H7 (cell line): ENCODE measurements around the gene CNFN. TPM values are rescaled to one million over a fixed set of nuclear protein-coding genes. Genes with fewer than 3 reads are reported as not detected.

Source experiments
- DNase-seq: peaks from one replicate; pipeline ENCODE4 v3.0.0; 2012
- H3K27me3 ChIP-seq: 2 replicates; pipeline ENCODE4 v1.6.0; 2011; ENCODE audit warnings: mild to moderate bottlenecking, low read length; ENCODE audit not compliant: control insufficient read depth, insufficient read depth
- H3K36me3 ChIP-seq: replicated peaks from 2 replicates; pipeline ENCODE4 v1.5.1; 2011; ENCODE audit warnings: low read length; ENCODE audit not compliant: control insufficient read depth, insufficient read depth
- H3K4me3 ChIP-seq: 2 replicates; pipeline ENCODE4 v1.5.1; 2011; ENCODE audit warnings: low read depth, mild to moderate bottlenecking, control low read depth, low read length, moderate library complexity; ENCODE audit not compliant: insufficient read depth
- total RNA-seq: library from RNA; depleted of rRNA; stranded (reverse); fragments of >200 nt; shearing (Covaris generic); gene quantifications from 2 replicates; pipeline ENCODE4 v1.2.3, GENCODE V29; 2014

CNFN gene
- total RNA-seq, 1 experiment from 2014 or later: 11.5 TPM

DNA sequence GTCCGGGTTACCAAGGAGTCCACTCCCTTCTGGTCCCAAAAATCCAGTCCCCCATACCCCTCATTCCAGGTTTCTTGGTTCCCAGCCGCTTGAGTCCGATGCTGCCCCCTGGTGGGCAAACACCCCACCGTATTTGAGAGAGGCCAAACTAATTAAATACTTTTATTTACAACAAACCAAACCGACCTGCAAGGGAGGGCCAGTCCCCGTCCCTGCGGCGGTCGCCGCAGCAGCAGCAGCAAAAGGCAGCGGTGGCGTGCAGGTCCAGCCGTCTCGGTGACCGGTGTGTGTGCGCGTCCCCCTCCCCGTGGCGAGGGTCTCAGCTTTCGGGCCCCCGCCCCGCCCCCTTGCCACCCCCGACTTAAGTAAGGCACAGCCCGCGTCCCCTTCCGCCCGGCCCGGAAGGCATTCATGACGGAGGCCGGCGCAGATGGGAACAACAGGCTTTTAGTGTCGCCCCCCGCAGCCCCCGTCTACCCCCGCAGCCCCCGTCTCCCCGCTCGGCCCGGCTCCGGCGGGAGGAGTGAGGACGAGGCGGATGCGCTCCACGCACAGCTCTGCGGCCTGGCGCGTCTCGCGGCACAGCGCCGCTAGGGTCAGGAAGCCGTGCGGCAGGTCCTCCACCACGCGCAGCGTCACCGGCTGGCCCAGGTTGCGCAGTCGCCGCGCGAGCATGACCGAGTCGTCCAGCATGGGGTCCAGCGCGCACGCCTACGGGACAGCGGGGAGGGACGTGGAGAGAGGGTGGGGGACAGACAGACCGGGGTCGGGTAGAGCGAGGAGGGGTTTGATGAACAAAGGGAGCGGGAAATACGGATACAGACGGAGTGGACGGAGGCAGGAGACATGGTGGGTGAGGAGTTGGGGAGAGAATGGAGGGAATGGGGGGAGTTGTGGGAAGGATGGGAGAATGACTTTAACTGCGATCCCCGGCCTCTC lies 11.5 kb upstream of the CNFN start:
- Histone ChIP-seq H3K4me3 (peak overlapping the region; percentile 64), H3K27me3 (peaks cover 10% of the 10 kb centered on the region), H3K36me3 (peaks cover 1% of the 10 kb centered on the region)
- DNase-seq: peak; percentile 94

DNA sequence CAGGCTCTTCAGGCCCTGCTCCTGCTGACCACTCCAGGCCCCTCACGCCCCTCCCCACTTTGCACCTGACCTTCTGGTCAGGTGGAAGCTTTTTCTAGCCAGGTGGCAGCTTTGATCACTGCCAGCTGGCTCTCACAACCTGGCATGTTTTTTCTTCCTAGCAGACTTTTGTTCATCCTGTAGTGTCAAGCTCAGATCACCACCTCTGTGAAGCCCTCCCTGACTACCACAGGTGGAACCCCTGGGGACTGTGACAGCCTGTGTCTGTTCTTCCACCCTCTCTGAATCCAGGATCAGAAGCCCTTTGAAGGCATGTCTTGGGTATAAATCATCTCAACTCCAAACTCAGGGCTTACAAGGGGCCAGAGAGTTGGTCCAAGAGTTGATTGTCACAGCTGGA lies 10.3 kb upstream of the CNFN start:
- no peak for DNase-seq
- no peak overlapping the region for H3K4me3 ChIP-seq
- H3K36me3 ChIP-seq: no peaks in the 10 kb centered on the region; the same call in 1 of the 2 replicates
- peaks cover 10% of the 10 kb centered on the region for H3K27me3 ChIP-seq

DNA sequence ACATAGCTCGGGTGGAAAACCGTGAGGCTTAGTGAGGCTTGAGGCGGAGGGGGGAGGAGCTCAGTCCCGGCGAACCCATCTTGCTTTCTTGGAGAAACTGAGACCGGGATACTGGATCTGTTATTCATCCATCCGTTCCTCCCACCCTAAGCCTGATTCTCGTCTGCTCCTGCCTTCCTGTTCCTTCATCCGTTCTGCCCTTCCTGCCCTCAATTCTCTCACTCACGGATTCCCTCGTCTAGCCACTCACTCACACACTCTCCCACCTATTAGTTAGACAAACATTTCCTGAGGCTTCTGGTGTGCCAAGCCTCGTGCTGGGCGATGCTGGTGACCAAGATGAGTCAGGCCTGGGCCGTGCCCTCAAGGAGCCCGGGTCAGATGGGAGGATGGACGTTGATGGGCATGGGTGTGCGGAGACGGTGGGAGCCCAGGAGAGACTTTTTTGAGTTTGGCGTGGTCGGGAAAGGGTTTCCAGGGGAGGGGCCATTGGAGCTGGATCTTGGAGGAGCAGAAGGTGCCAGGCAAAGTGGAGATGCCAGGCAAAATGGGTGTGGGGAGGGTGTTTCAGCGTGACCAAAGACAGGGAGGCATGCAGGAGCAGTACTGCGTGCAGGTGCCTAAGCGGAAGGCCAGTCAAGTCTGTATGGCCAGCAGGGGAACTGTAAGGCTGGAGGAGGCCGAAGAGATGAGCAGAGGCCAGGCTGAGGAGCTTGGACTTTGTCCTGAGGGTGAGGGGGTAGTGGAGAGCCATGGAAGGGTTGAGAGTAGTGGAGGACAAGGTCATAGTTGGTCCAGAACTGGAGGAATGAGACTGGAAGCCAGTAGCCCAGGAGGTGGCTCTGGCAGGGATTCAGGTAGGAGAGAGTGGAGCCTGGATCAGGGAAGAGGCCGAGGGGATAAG lies 7.4 kb upstream of the CNFN start:
- H3K27me3 ChIP-seq: peaks cover 5% of the 10 kb centered on the region
- no peak for DNase-seq
- H3K36me3 ChIP-seq: no peaks in the 10 kb centered on the region
- H3K4me3 ChIP-seq: peak overlapping the region; percentile 81

DNA sequence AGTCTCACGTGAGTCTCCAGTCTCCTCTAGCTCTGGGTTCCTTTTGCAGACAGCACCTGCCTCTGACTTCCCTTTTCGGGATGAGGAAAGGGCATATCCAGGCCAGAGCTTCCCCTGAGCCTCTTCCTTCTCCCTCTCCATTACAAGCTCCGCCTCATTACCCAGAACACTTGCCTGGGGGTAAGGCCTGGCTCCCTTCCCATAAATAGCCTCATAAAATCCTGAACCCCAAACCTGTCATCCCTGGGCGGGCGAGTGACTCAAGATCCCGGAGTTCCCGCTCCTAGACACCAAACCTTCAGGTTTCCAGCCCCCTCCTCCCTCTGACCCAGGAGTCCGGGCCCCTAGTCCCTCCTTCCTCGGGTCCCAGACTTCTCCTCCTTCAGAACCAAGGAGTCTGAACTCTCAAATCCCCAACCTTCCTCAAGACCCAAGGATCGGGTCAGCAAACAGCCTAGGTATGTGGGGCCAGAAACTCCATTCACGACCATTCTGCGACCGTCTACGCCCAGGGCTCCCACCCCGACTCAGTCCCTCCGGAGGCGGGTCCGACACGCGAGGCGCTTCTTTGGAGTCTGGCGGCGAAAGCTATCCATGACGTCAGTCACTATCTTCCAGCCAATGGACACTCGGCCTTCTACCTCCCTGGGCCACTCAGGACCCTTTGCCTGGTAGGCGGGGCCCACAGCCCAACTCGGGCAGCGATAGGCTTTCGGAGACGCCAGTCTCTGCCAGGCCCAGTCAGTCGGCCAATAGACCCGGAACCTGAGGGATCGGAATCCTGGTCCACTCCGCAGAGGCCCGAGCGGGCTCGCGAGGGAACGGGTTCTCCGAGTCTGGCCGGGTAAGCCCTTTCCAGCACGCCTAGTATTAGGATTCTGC lies 6.5 kb upstream of the CNFN start:
- Histone ChIP-seq H3K4me3 (peak overlapping the region; percentile 81), H3K27me3 (no peaks in the 10 kb centered on the region), H3K36me3 (no peaks in the 10 kb centered on the region)
- peak; percentile 100 for DNase-seq

DNA sequence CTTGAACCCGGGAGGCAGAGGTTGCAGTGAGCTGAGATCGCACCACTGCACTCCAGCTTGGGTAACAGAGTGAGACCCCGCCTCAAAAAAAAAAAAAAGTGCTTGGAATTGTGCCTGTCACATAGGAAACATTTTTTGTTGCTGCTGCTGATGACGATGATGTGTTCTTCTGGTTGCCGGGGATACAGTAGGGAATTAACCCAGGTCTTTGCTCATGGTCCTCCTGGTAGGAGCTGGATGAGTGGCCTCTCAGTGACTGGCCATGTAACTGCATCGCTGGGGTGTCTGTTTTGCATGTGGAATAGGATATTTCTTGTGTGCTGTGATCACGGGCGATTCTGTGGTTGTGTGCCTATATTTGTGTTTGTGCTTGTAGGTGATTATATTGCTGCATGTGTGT lies 4.7 kb upstream of the CNFN start:
- no peak for DNase-seq
- no peaks in the 10 kb centered on the region for H3K36me3 ChIP-seq
- H3K27me3 ChIP-seq: peaks cover 11% of the 10 kb centered on the region
- H3K4me3 ChIP-seq: no peak overlapping the region

DNA sequence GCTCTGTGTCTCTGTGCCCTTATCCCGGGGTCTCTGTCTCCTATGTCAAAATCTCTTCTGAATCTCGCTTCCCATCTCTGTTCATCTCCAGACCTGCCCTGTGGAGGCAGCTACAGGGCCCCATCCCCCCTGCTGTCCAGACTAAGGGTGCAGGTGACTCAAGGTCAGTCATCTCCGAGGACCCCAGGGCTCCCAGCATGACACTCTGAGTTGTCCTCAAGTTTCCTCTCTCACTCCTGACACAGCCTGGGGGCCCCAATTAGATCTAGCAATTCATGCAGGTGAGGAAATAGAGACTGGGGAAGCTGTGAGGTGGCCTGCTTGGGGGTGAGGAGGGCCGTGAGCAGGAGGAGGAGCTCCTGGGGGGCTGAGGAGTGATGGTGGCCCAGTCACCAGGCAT lies 2.1 kb upstream of the CNFN start:
- peaks cover 17% of the 10 kb centered on the region for H3K27me3 ChIP-seq
- DNase-seq: peak; percentile 32
- no peaks in the 10 kb centered on the region for H3K36me3 ChIP-seq
- no peak overlapping the region for H3K4me3 ChIP-seq

DNA sequence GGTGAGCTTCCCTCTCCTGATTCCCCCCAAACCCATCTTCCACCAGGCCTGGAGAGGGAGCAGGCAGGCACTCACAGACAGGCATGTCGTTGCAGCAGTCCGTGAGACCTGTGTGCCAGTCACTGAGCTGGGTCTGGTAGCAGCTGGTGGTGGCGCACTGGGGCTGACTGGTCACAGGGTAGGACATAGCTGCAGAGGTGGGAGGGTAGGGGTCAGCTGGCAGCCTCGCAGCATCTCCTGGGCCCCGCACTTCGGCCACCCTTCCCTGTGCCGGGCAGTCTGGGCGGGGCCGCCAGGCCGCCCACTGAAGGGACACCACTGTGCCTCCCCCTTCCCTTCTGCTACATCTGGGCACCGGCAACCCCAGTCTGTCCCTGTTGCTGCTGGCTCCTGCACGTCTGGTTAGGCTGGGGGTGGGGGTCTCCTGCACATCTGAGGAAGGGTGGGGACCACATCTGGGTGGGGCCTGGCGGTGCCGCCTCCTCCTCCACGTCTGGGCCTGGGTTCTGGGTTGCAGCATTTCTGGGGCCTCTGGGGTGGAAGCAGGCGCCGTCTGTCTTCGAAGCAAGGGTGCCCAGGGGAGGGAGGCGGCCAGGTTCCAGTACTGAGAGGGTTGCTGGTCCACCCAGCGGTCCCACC lies 1.1 kb downstream of the CNFN start:
- H3K27me3 ChIP-seq: peaks cover 17% of the 10 kb centered on the region
- no peaks in the 10 kb centered on the region for H3K36me3 ChIP-seq

DNA sequence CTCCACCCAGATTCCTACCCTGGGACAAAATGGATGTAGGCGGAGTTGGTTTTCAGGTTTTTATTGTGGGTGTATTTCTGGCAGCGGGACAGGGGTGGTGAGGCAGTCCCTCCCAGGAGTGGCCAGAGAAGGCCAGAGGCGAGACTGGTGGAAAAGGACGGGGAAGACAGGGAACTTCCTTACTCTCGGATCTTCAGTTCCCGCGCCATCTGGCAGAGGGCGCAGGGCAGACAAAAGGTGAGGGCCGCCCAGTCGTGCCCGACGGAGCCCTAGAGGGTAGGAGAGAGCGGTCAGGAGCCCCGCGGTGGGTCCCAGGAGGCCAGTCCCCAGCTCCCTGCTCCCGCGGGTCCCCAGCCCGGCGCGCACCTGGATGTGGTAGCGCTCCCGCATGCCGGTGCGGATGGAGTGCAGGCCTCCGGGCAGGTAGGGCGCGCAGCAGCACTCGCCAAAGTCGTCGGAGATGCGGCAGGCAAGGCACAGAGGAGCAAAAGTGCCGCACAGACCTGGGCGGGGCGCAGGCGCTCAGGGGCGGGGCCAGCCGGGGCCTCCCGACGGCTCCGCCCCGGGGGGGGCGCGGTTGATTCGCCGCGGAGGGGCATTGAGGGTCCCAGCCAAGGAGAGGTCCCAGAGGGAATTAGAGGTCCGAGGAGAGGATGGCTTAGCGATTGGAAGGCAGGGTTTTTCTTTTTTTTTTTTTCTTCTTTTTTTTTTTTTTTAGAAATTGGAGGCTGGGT lies 3.0 kb downstream of the CNFN start:
- peak; percentile 97 for DNase-seq
- Histone ChIP-seq H3K4me3 (peak overlapping the region; percentile 69), H3K27me3 (peaks cover 17% of the 10 kb centered on the region), H3K36me3 (no peaks in the 10 kb centered on the region)

More for the DNA sequence above, 1.1 kb downstream of the CNFN start:
- peak; percentile 65 for DNase-seq
- H3K4me3 ChIP-seq: no peak overlapping the region

DNA sequence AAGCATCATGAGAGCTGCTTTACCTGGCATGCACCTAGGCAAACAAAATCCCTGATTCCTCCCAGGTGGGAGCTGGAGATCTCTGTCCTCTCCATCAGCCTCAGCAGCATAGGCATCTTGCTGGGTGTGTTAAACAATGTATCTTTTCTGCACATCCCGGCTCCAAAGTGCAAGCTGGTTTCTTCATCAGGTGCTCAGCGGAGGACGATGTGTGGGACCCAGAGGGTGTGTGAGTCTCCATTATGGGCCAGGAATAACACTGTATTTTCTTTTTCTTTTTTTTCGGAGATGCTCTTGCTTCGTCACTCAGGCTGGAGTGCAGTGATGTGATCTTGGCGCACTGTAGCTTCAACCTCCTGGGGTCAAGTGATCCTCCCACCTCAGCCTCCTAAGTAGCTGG lies 9.9 kb downstream of the CNFN start:
- H3K27me3 ChIP-seq: no peaks in the 10 kb centered on the region

DNA sequence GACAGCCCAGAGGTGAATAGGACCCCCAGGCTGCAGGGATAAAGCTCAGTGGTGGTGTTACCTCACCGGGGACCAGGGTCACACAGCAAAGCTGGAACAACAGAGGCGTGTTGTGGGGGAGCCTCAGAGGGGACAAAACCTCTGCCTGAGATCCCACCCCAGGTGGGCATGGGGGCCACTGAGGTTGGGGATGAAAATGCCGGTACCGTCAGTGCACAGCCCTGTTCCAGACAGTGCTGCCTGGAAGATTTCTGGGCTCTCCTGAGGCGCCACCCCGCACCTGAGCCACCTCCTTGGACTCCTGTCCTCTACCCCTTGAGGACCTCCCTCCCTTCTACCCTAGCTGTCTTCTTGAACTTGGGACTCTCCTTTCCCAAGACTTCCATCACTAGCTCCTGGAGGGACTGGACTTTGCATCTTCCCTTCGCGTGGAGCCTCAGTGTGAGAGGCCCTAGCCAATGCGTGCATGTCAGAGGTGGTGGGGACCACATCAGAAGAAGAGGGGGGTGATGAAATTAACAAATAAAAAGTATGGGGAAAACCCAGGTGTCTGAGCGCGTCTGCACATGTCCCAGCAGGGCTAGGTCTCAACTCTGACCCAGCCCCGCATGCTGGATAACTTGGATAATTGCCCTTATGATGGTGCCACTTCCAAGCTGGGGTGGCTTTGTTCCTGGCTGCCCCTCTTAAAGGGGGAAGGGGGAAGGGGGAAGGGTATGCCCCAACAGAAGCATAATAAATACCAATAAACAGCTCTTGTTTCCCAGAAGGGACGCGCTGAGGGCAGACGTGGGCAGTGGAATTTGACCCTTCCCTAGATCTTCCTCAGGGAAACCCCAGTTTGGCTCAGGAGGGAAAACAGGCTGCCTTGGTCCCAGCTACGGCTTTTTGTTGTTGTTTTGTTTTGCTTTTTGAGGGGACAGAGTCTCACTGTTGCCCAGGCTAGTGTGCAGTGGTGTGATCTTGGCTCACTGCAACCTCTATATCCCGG lies 11.6 kb downstream of the CNFN start:
- Histone ChIP-seq H3K4me3 (no peak overlapping the region), H3K36me3 (peaks cover 4% of the 10 kb centered on the region), H3K27me3 (no peaks in the 10 kb centered on the region)
- DNase-seq: no peak

More for the DNA sequence above, 9.9 kb downstream of the CNFN start:
- DNase-seq: no peak
- Histone ChIP-seq H3K4me3 (no peak overlapping the region), H3K36me3 (no peaks in the 10 kb centered on the region; the same call in 1 of the 2 replicates)

DNA sequence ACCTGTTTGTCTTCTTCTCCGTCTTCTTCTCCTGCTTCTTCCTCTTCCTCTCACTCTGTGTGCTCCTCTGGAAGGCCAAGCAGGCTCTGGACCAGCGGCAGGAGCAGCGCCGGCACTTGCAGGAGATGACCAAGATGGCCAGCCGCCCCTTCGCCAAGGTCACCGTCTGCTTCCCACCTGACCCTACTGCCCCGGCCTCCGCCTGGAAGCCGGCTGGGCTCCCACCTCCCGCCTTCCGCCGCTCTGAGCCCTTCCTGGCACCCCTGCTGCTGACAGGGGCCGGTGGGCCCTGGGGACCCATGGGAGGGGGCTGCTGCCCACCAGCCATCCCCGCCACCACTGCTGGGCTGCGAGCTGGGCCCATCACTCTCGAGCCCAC lies 13.9 kb downstream of the CNFN start:
- H3K4me3 ChIP-seq: no peak overlapping the region
- H3K27me3 ChIP-seq: no peaks in the 10 kb centered on the region
- H3K36me3 ChIP-seq: peaks cover 8% of the 10 kb centered on the region
- DNase-seq: no peak

DNA sequence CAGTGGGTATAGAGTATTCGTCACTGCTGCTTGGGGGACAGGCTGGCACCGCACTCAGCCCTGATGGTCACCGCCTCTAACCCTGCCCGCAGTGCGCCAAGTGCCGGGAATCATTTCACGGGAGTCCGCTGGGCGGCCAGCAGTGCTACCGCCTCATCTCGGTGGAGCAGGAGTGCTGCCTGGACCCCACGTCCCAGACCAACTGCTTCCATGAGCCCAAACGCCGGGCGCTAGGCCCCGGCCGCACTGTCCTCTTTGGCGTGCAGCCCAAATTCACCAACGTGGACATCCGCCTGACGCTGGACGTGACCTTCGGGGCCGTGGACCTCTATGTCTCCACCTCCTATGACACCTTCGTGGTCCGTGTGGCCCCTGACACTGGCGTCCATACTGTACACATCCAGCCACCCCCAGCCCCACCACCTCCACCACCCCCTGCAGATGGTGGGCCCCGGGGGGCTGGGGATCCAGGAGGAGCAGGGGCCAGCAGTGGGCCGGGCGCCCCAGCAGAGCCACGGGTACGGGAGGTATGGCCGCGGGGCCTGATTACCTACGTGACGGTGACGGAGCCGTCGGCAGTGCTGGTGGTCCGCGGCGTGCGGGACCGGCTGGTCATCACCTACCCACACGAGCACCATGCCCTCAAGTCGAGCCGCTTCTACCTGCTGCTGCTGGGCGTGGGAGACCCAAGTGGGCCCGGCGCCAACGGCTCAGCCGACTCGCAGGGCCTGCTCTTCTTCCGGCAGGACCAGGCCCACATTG lies 14.5 kb downstream of the CNFN start:
- peaks cover 8% of the 10 kb centered on the region for H3K36me3 ChIP-seq
- H3K4me3 ChIP-seq: no peak overlapping the region
- no peak for DNase-seq
- no peaks in the 10 kb centered on the region for H3K27me3 ChIP-seq
